Endothelial cell of umbilical vein (primary cell): ENCODE results near the gene ZIM2.

Experiments
- EZH2 ChIP-seq: IDR thresholded peaks from 2 replicates; pipeline ENCODE4 v1.6.1; 2012; ENCODE audit warnings: borderline replicate concordance, low read depth, mild to moderate bottlenecking, moderate library complexity, low read length, inconsistent platforms; ENCODE audit not compliant: severe bottlenecking
- MYC ChIP-seq: IDR thresholded peaks from one replicate; pipeline ENCODE4 v1.6.1; 2011; ENCODE audit warnings: mild to moderate bottlenecking, low read depth, low read length
- POLR2A ChIP-seq: IDR thresholded peaks from 2 replicates; pipeline ENCODE4 v1.6.1; 2012; ENCODE audit warnings: low read depth, mild to moderate bottlenecking, control low read depth, low read length
- POLR2AphosphoS5 ChIP-seq: IDR thresholded peaks from 2 replicates; pipeline ENCODE4 v1.6.1; 2012; ENCODE audit warnings: low read depth, mild to moderate bottlenecking, control low read depth, low read length, moderate library complexity; ENCODE audit not compliant: insufficient read depth
- TF ChIP-seq, protein P1 (sequence below), 2 donors: IDR thresholded peaks; 1 replicate in 1 of 2; 2 replicates in 1 of 2; pipeline ENCODE4 v1.5.1; 2011; ENCODE audit warnings: low read length in 2 of 2, mild to moderate bottlenecking in 2 of 2, moderate library complexity in 2 of 2, control low read depth in 1 of 2, inconsistent platforms in 1 of 2, low read depth in 1 of 2; ENCODE audit not compliant: insufficient read depth in 1 of 2; ENCODE audit errors: extremely low read depth in 1 of 2

DNA sequence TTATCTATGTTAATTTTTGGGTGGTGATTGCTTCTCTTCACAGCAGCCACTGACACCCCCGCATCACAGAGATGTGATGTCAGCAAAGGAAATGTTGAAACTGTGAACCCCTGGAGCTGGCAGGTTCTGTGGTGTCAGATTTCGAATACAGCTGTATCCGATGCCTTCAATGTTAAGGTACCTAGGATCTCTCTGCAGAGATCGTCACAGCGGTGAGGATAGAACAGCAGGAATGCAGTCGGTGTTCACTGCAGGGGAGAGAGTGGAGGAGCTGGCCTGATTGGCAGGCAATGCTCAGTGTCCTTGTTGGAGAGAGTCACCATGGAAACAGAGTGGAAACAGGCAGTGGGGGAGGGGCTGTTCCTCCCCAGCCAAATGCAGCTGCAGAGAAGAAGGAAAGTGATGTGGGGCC lies 89.4 kb downstream of the ZIM2 start:
- TF ChIP-seq, protein P1, sequence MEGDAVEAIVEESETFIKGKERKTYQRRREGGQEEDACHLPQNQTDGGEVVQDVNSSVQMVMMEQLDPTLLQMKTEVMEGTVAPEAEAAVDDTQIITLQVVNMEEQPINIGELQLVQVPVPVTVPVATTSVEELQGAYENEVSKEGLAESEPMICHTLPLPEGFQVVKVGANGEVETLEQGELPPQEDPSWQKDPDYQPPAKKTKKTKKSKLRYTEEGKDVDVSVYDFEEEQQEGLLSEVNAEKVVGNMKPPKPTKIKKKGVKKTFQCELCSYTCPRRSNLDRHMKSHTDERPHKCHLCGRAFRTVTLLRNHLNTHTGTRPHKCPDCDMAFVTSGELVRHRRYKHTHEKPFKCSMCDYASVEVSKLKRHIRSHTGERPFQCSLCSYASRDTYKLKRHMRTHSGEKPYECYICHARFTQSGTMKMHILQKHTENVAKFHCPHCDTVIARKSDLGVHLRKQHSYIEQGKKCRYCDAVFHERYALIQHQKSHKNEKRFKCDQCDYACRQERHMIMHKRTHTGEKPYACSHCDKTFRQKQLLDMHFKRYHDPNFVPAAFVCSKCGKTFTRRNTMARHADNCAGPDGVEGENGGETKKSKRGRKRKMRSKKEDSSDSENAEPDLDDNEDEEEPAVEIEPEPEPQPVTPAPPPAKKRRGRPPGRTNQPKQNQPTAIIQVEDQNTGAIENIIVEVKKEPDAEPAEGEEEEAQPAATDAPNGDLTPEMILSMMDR (IDR thresholded peaks at IDR 0.05; ENCODE audit: extremely low read depth in 1 of 2, insufficient read depth in 1 of 2, low read depth in 1 of 2, low read length in 2 of 2) = no peak
- TF ChIP-seq EZH2 (no peak), POLR2A (no peak), POLR2AphosphoS5 (no peak), MYC (no peak)
